GM12872 (cell line): ENCODE measurements around the gene RELT.

Experiments used
- CTCF ChIP-seq: IDR thresholded peaks from 3 replicates; pipeline ENCODE4 v1.5.1; 2011; ENCODE audit warnings: low read depth, mild to moderate bottlenecking, low read length, moderate library complexity; ENCODE audit not compliant: insufficient read depth

Gene RELT

GRCh38 chr11:73404506-73405145 is 28.4 kb downstream of the RELT start:
- no peak for TF ChIP-seq CTCF

GRCh38 chr11:73405146-73405510 is 28.9 kb downstream of the RELT start:
- no peak for TF ChIP-seq CTCF

- TF ChIP-seq CTCF, result no peak
Observed at GRCh38 chr11:73406131-73406530, 29.9 kb downstream of the RELT start.

- TF ChIP-seq CTCF, result no peak
Observed at GRCh38 chr11:73406619-73407018, 30.4 kb downstream of the RELT start.

- TF ChIP-seq CTCF, result no peak
Observed at GRCh38 chr11:73409431-73409830, 33.2 kb downstream of the RELT start.

- TF ChIP-seq CTCF, result no peak
Observed at GRCh38 chr11:73410627-73411026, 34.4 kb downstream of the RELT start.

- TF ChIP-seq CTCF, result no peak
Observed at GRCh38 chr11:73411031-73411430, 34.8 kb downstream of the RELT start.
